Hematopoietic multipotent progenitor cell (in vitro differentiated cells): ENCODE data around the gene FAM131B. TPM values are rescaled to one million over a fixed set of nuclear protein-coding genes. Genes with fewer than 3 reads are reported as not detected.
"Not testable (repeated sequence)": the region's sequence is repeated elsewhere in the genome, so short reads cannot be mapped to it uniquely, and the experiment has no call there.

Experiments used
- DNase-seq, 3 donors: peaks; one replicate each; pipeline ENCODE4 v3.0.0-alpha.2; 2011 to 2015; ENCODE audit warnings: low read depth in 2 of 3, low spot score in 2 of 3
- total RNA-seq: library from RNA; depleted of rRNA; stranded (reverse); fragments of >200 nt; gene quantifications from one replicate; pipeline ENCODE4 v1.2.3, GENCODE V29; 2012

FAM131B gene
- 0.81 TPM for total RNA-seq

GRCh38 chr7:143362131-143363015 is at the start of gene FAM131B:
Gene FAM131B (minus strand): TSS chr7:143362713. CDS start chr7:143362603, 110 bp downstream.
- DNase-seq: no peak

- no peak for DNase-seq
These were observed 49.6 kb upstream of the FAM131B start for GRCh38 chr7:143411976-143412708.

GRCh38 chr7:143410521-143411004 is 48.0 kb upstream of the FAM131B start:
- DNase-seq: no peak

GRCh38 chr7:143408686-143409561 is 46.4 kb upstream of the FAM131B start, which contains the start of gene EPHA1:
Gene EPHA1 (minus strand): TSS chr7:143408856. CDS start chr7:143408805, 51 bp downstream.
- peak in 2 of 3 donors; percentile 24 to 53 for DNase-seq

GRCh38 chr7:143408252-143408685 is 45.8 kb upstream of the FAM131B start:
- DNase-seq: no peak

- no peak for DNase-seq
These were observed 45.1 kb upstream of the FAM131B start for GRCh38 chr7:143407287-143408251.

- no peak for DNase-seq
These were observed 43.5 kb upstream of the FAM131B start for GRCh38 chr7:143406002-143406357.

- no peak for DNase-seq
These were observed 42.9 kb upstream of the FAM131B start for GRCh38 chr7:143405173-143406001.

GRCh38 chr7:143402233-143402632 is 39.7 kb upstream of the FAM131B start:
- not testable (repeated sequence) for DNase-seq

GRCh38 chr7:143401265-143401664 is 38.8 kb upstream of the FAM131B start:
- DNase-seq: no peak

- no peak for DNase-seq
These were observed 37.1 kb upstream of the FAM131B start for GRCh38 chr7:143399642-143400041.

GRCh38 chr7:143399151-143399550 is 36.6 kb upstream of the FAM131B start:
- no peak for DNase-seq

GRCh38 chr7:143398616-143399015 is 36.1 kb upstream of the FAM131B start:
- no peak for DNase-seq

GRCh38 chr7:143397710-143398530 is 35.4 kb upstream of the FAM131B start:
- DNase-seq: no peak

GRCh38 chr7:143396625-143397556 is 34.4 kb upstream of the FAM131B start:
- DNase-seq: no peak

GRCh38 chr7:143396182-143396581 is 33.7 kb upstream of the FAM131B start:
- no peak for DNase-seq
